ENCODE results near the gene TMEM167A.

GRCh38 chr5:83031381-83031780, 45.8 kb downstream of the TMEM167A start:
- TF ChIP-seq SUZ12 (IDR thresholded peaks at IDR 0.05) (no peak), TARDBP (IDR thresholded peaks at IDR 0.05) (no peak), FOXK2 (IDR thresholded peaks at IDR 0.05) (no peak), BHLHE40 (IDR thresholded peaks at IDR 0.05; ENCODE audit: borderline replicate concordance) (no peak), NFRKB (IDR thresholded peaks at IDR 0.05) (no peak), SP1 (IDR thresholded peaks at IDR 0.05) (no peak)
